Uterus (tissue), 4 donors: Measurements from ENCODE around the gene EMP2. TPM values are rescaled to one million over a fixed set of nuclear protein-coding genes. Genes with fewer than 3 reads are reported as not detected.
A peak's percentile ranks its signal among the peaks of the same experiment; 100 is the strongest.

Source experiments
- DNase-seq, 2 donors: peaks; one replicate each; pipeline ENCODE4 v3.0.0-alpha.2; 2019 to 2020
- H3K27ac ChIP-seq, 2 donors: fragments of 200-600 bp; sonication (generic); 1 replicate in 1 of 2; 2 replicates in 1 of 2; pipeline ENCODE4 v1.5.1; 2016 to 2018
- H3K27me3 ChIP-seq, 2 donors: fragments of 200-600 bp; sonication (generic); one replicate each; pipeline ENCODE4 v1.5.1; 2018 to 2019; ENCODE audit warnings: control low read depth in 1 of 2
- H3K36me3 ChIP-seq, 2 donors: fragments of 200-600 bp; sonication (generic); one replicate each; pipeline ENCODE4 v1.5.1; 2019; ENCODE audit warnings: control low read depth in 1 of 2
- H3K4me1 ChIP-seq, 2 donors: fragments of 200-600 bp; sonication (generic); one replicate each; pipeline ENCODE4 v1.5.1; 2018 to 2019; ENCODE audit warnings: control low read depth in 1 of 2
- H3K4me3 ChIP-seq, 2 donors: fragments of 200-600 bp; sonication (generic); 1 replicate in 1 of 2; 2 replicates in 1 of 2; pipeline ENCODE4 v1.5.1; 2018 to 2019; ENCODE audit warnings: mild to moderate bottlenecking in 1 of 2
- H3K9me3 ChIP-seq, 2 donors: fragments of 200-600 bp; sonication (generic); one replicate each; pipeline ENCODE4 v1.5.1; 2019; ENCODE audit warnings: control low read depth in 1 of 2
- CTCF ChIP-seq, 4 experiments: fragments of 200-600 bp in 2 of 4; fragments of 450-650 bp in 2 of 4; sonication (generic) in 2 of 4; IDR thresholded peaks; one replicate each; pipeline ENCODE4 v1.5.1; 2016 to 2019; ENCODE audit warnings: antibody characterized with exemption in 4 of 4, mild to moderate bottlenecking in 2 of 4, moderate library complexity in 1 of 4
- POLR2A ChIP-seq, 2 donors: fragments of 450-650 bp; IDR thresholded peaks; one replicate each; pipeline ENCODE4 v1.6.1; 2016; ENCODE audit warnings: antibody characterized with exemption in 2 of 2, mild to moderate bottlenecking in 1 of 2, moderate library complexity in 1 of 2
- intact Hi-C: fragments of 100-400 bp; cut with DNase I; formaldehyde crosslinking; loops from one replicate; pipeline ENCODE4 v1.15.1; 2023; ENCODE audit warnings: low total_unique reads
- total RNA-seq, 4 donors: library from RNA; depleted of rRNA in 3 of 4; stranded (reverse); fragments of >200 nt in 3 of 4; gene quantifications; one replicate each; pipeline versions ENCODE4 v1.1.0 to v1.2.4, GENCODE V29; 2014 to 2023
- donor health status: DM: yes; HTN: yes; CAD: no.

Gene EMP2
- total RNA-seq, 4 donors from 2014 or later: 16.4 to 88.3 (median 32.1) TPM

DNA sequence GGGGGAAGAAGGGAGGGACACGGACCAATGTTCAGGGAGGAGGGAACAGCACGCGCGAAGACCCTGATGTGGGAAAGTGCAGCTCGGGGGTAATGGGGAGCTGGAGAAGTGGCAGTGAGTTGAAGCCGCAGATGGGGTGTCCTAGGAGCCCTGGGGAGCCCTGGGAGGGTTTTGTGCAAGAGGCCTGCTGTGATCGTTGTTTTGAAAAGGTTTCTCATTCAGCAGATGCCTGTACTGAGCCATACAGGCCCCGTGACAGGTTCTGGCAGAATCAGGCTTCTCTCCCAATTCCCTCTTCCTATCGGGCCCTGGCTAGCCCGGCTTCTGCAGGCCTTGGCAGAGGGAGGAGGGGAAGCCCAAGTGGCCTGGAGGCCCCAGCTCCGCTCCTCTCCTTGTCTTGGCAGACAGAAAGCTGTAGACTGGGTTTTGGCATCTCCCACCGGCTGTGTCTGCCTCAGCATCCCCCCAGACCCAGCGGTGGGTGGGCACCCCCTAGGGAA, 38.4 kb upstream of the EMP2 start:
- no peak overlapping the region for H3K27ac ChIP-seq
- no peak overlapping the region for H3K4me3 ChIP-seq

DNA sequence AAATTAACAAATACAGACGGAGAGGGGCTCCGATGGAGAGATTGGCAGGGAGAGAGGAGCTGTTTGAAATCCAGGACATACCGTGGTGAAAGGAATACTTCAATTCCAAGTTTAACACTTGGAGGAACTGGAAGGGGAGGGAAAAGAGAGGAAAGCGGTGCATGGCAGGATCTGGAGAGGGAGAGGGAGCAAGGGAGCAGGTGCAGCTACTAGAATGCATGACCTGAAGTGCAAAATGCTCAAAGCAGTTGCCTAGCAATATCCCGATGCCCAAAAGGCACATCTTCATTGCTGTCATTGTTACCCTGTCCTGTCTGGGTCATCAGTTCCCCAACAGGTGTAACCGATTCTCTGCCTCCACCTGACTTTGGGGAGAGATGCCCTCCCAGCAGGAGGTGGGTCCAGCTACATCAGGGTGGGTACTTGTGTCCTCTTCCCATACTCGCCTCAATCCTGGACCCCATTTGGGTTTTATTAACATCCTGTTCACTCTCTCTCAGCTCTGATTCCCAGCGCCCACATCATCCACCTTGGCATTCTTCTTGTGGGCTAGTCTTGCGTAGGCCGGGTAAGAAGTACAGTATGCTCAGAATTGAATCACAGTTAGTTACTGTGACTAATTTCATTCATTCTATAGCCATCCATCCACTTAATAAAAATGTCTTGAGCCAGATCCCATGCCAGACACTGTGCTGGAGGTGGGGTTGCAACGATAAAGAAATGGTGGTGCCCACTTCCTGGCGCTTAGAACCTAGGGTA, 37.4 kb upstream of the EMP2 start:
- intact Hi-C loops: no loop called here
- no peak overlapping the region for H3K4me3 ChIP-seq
- no peaks in the 10 kb centered on the region for H3K27me3 ChIP-seq
- no peaks in the 10 kb centered on the region for H3K9me3 ChIP-seq
- TF ChIP-seq POLR2A (IDR thresholded peaks at IDR 0.05) (no peak), CTCF (IDR thresholded peaks at IDR 0.05) (no peak)
- H3K27ac ChIP-seq: no peak overlapping the region
- no peaks in the 10 kb centered on the region for H3K36me3 ChIP-seq
- DNase-seq: no peak
- H3K4me1 ChIP-seq: no peaks in the 10 kb centered on the region

More for the DNA sequence above, 38.4 kb upstream of the EMP2 start:
- intact Hi-C loops: no loop called here
- no peaks in the 10 kb centered on the region for H3K4me1 ChIP-seq
- no peaks in the 10 kb centered on the region for H3K36me3 ChIP-seq
- TF ChIP-seq CTCF (IDR thresholded peaks at IDR 0.05) (no peak), POLR2A (IDR thresholded peaks at IDR 0.05) (no peak)
- H3K27me3 ChIP-seq: no peaks in the 10 kb centered on the region
- no peaks in the 10 kb centered on the region for H3K9me3 ChIP-seq
- DNase-seq: no peak

DNA sequence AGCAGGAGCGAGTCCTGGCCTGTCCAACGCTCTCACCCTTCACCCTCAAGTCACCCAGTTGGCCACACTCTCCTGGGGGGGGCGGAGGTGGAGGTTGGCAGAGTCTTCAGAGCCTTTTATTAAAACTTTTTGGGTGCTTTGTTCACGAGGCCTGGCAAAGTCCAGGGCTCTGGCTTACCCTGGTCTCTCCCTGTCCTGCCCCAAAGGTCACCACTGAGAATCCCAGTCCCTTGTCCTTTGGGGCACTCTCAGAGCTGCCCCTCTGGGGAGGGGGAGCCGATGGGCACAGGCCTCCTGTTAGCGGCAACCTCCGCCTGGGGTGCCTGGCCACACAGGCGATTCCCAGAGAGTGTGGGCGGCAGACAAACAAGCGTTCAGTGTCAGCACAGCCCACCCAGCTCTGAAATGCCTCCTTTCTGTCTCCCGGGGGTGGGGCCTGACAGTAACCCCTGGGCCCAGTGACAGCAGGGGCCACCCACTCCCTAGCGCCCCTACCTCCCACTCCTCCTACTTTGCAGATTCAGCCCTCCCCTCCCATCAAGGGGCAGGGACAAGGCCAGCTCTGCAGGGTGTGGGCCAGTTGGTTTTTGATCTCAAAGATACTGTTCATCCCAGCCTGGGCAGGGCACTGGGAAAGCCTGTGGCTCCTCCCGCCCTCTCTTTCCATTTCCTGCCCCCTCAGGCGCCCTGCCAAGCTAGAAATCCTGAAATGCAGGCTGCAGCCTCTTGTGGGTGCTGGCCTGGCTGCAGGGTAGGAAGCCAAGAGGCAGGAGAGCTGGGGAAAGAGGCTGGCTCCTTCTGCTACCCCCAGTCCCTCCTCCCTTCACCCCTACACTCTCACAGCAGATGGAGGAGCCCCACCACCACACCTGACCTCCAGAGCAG, 36.6 kb upstream of the EMP2 start:
- Histone ChIP-seq H3K27ac (peak overlapping the region in 1 of 2 donors; percentile 10), H3K36me3 (no peaks in the 10 kb centered on the region), H3K27me3 (no peaks in the 10 kb centered on the region), H3K4me1 (no peaks in the 10 kb centered on the region), H3K9me3 (no peaks in the 10 kb centered on the region), H3K4me3 (no peak overlapping the region)
- TF ChIP-seq POLR2A (IDR thresholded peaks at IDR 0.05) (no peak), CTCF (IDR thresholded peaks at IDR 0.05) (no peak)
- peak; percentile 36 to 40 for DNase-seq
- intact Hi-C loops: no loop called here

DNA sequence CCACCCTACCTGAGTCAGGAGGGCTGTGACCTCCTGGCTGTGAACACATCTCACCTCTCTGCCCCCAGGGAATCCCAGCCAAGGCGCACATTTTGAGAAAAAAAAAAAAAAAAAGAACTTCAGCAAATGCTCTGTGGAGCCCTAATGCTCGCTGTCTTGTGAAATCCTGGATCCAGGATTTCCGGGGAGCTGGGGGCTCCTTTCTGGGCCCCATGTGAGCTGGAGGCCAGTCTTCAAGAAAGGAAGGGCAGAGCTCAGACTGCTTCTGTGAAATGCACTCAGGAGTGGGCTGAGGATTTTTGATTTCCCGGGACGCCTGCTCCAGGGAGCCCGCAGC, 36.0 kb upstream of the EMP2 start:
- Histone ChIP-seq H3K4me3 (no peak overlapping the region), H3K27me3 (no peaks in the 10 kb centered on the region), H3K9me3 (no peaks in the 10 kb centered on the region), H3K4me1 (no peaks in the 10 kb centered on the region), H3K36me3 (no peaks in the 10 kb centered on the region), H3K27ac (no peak overlapping the region)
- intact Hi-C loops: no loop called here
- TF ChIP-seq POLR2A (IDR thresholded peaks at IDR 0.05) (no peak), CTCF (IDR thresholded peaks at IDR 0.05) (no peak)
- no peak for DNase-seq

DNA sequence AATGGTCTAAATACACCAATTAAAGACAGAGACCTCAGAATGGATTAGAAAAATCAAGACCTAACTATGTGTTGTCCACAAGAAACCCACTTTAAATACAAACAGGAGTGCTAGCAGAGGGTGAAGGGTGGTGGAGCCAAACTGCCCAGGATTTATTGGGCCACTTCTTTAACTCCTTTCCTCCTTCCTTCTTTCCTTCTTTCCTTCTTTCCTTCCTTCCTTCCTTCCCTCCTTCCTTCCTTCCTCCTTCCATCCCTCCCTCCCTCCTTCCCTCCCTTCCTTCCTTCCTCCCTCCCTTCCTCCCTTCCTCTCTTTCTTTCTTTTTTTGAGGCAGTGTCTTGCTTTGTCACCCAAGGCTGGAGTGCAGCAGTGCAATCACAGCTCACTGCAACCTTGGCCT, 34.3 kb upstream of the EMP2 start:
- no peaks in the 10 kb centered on the region for H3K36me3 ChIP-seq
- H3K9me3 ChIP-seq: no peaks in the 10 kb centered on the region
- TF ChIP-seq CTCF (IDR thresholded peaks at IDR 0.05) (no peak), POLR2A (IDR thresholded peaks at IDR 0.05) (no peak)
- intact Hi-C loops: no loop called here
- no peak overlapping the region for H3K4me3 ChIP-seq
- H3K27ac ChIP-seq: no peak overlapping the region
- no peak for DNase-seq
- no peaks in the 10 kb centered on the region for H3K4me1 ChIP-seq
- H3K27me3 ChIP-seq: no peaks in the 10 kb centered on the region
